ENCODE measurements around the gene ARL14.

DNA sequence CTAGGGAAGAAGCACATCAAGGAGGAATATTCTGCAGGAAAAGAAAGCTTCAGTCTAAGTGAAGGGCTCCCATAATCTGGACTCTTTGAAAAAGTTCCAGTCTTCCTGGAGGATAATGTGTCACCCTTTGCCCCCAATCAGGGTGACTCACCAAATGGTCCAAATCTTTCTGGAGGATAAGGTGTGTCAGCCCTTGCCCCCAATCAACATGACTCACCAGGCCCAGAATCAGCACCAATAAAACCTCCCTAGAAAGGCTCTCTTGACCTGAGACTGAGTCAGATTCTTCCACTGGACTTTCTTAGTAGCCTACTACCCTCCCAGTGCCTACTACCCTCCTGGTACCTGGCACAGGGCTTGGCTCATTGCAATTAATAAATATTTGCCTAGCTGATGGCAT lies 9.5 kb upstream of the ARL14 start:
- no peak for TF ChIP-seq POLR2A (IDR thresholded peaks at IDR 0.05)
- TF ChIP-seq, protein P1, sequence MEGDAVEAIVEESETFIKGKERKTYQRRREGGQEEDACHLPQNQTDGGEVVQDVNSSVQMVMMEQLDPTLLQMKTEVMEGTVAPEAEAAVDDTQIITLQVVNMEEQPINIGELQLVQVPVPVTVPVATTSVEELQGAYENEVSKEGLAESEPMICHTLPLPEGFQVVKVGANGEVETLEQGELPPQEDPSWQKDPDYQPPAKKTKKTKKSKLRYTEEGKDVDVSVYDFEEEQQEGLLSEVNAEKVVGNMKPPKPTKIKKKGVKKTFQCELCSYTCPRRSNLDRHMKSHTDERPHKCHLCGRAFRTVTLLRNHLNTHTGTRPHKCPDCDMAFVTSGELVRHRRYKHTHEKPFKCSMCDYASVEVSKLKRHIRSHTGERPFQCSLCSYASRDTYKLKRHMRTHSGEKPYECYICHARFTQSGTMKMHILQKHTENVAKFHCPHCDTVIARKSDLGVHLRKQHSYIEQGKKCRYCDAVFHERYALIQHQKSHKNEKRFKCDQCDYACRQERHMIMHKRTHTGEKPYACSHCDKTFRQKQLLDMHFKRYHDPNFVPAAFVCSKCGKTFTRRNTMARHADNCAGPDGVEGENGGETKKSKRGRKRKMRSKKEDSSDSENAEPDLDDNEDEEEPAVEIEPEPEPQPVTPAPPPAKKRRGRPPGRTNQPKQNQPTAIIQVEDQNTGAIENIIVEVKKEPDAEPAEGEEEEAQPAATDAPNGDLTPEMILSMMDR (IDR thresholded peaks at IDR 0.05), result no peak

Data from body of pancreas (tissue), 4 donors.